NCI-H2029 (cell line): Measurements from ENCODE around the gene TMEM44.
"Not testable (repeated sequence)": the region's sequence is repeated elsewhere in the genome, so short reads cannot be mapped to it uniquely, and the experiment has no call there.

Source experiments
- DNase-seq: peaks from one replicate; lab custom pipeline; 2025; lab: John Stamatoyannopoulos, UW

Gene TMEM44

DNA sequence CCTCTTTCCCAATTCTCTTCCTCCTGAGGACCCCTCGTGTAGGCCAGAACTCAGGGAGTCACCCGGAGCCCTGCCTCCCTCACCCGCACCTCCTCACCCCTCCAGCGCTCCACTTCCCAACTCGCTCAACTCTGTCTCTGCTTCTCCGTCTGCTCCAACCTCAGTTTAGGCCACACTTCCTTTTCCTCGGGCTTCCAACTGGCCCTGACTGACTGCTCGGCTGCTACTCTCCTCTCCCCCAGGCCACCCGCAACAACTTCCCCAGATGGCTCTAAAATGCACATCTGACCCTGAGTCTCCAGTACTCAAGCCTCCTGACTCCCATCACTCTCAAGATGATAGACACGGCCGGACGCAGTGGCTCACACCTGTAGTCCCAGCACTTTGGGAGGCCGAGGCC is 23.6 kb downstream of the TMEM44 start:
- DNase-seq, result no peak

GRCh38 chr3:194608981-194609380 is 24.2 kb downstream of the TMEM44 start:
- DNase-seq, result no peak

- peak; percentile 62 for DNase-seq
Measured at GRCh38 chr3:194607592-194608389, 25.4 kb downstream of the TMEM44 start.

- peak; percentile 17 for DNase-seq
Measured at GRCh38 chr3:194606941-194607340, 26.3 kb downstream of the TMEM44 start.

- no peak for DNase-seq
Measured at GRCh38 chr3:194606163-194606562, 27.1 kb downstream of the TMEM44 start.

DNA sequence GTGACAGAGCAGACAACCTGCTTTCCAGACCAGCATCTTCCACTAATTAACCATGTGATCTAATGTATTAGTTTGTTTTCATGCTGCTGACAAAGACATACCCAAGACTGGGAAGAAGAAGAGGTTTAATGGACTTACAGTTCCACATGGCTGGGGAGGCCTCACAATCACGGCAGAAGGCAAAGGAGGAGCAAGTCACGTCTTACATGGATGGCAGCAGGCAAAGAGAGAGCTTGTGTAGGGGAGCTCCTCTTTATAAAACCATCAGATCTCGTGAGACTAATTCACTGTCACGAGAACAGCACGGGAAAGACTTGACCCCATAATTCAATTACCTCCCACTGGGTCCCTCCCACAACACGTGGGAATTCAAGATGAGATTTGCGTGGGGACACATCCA is 27.9 kb downstream of the TMEM44 start:
- not testable (repeated sequence) for DNase-seq

GRCh38 chr3:194604837-194605236 is 28.4 kb downstream of the TMEM44 start:
- no peak for DNase-seq

DNA sequence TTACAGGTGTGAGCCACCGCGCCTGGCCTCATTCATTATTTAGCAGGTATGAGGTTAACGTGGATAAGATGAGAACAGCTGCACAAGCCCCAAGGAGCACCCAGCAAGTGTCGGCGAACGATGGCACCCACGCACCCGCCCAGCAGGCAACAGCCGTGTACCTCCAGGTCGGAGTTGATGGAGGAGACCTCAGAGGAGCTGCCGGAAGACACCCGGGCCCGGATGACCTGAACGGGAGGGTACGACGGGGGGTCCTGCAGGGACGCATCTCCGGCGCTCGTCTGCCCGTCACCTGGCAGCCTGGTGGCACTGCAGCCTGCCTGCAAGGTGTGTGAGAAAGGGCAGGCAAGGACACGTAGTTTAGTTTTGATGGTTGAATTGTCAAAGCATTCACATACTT is 29.1 kb downstream of the TMEM44 start:
- DNase-seq, result no peak

DNA sequence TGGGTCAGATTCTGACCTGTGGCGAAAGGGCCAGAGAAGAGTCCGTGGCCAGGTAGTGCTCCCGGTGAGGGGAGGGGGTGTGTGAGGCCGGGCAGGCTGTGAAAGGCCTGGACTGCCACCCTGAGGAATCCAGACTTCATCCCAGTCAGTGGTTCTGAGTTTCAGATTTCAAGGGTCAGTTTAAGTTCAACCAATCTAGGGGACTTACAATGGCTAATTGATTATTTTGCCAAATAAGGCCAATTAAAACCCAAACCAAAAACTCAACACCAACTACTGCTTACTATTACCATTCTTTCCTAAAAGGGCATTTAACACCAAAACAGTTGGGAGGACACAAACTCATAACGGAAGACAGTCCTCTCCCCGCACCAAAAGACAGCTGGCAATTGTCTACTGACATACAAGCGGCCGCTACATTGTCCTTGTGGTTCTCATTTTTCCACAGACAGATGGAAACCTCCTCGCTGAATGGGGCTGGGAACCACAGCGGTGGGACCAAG is 30.5 kb downstream of the TMEM44 start:
- DNase-seq, result no peak

GRCh38 chr3:194598771-194599557 is 34.3 kb downstream of the TMEM44 start:
- no peak for DNase-seq

- DNase-seq, result no peak
Measured at GRCh38 chr3:194596906-194597305, 36.3 kb downstream of the TMEM44 start.

DNA sequence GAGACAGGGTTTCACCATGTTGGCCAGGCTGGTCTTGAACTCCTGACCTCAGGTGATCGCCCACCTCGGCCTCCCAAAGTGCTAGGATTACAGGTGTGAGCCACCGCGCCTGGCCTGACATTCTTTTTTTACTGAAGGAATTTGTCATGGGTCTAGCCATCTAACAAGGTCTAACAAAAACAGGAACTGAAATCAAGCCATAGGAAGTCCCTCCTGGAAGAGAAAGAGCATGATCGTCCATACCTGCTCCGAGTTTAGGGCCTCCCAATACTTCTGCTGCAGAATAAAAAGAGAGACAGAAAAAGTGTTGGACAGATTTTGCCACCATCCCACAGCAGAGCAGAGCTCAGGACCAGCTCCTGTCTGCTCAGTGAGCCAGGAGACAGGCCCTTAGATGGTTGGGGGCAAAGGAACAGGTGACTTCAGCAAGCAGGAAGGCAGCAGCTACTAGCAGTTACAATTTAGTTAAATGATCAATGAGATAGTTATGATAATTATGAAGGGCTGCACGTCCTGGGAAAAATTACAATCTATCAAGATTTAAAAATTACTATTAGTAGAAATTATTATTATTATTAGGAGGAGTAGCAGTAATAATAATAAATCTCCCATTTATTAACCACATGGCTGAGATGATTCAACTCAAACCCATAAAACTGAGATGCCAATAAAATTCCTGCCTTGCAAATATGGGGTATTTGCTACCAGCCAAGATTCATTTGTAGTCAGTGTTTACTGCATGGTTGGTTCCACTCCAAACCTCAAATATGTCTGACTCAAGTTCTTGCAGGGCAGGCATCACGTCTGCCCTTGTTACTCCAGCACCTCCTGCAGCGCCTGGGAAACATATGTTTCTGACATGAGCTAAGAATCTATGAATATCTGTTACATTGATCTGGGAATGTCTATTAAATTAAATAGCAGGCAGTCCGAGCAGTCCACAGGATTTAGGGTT is 40.1 kb downstream of the TMEM44 start:
- peak; percentile 18 for DNase-seq

DNA sequence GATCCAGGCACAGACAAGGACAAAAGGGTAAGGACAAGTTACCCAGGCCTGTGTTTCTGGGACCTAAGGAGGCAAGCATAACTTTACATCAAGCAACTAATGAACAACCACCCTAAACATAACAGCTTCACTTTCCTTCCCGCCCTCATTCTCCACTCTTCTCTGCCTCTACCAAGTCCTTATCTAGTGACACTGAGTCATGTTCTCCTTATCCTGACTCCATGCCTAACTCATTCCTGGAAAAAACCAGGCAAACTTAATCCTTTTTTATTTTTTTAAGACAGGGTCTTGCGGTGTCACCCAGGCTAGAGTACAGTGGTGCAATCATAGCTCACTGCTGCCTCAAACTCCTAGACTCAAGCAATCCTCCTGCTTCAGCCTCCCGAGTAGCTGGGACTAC is 44.5 kb downstream of the TMEM44 start:
- DNase-seq, result no peak

DNA sequence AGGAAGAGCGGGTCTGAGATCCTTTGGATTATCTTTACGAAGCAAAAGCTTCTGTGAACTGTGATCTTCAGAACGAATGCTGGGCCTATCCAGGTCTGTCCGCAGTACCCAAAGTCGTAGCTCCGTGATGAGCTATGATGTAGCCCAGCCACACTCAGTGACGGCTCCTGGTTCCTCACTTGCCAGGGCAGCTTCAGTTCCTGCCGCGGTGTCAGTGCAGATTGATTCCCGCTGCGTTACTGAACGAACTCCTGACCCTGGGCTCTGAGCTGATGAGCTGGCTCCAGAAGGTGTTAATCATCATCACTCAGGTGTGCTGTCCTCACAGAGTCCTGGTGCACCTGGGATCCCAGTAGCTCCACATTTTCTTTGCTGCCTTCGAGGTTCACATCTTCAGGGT is 45.0 kb downstream of the TMEM44 start:
- DNase-seq, result no peak

DNA sequence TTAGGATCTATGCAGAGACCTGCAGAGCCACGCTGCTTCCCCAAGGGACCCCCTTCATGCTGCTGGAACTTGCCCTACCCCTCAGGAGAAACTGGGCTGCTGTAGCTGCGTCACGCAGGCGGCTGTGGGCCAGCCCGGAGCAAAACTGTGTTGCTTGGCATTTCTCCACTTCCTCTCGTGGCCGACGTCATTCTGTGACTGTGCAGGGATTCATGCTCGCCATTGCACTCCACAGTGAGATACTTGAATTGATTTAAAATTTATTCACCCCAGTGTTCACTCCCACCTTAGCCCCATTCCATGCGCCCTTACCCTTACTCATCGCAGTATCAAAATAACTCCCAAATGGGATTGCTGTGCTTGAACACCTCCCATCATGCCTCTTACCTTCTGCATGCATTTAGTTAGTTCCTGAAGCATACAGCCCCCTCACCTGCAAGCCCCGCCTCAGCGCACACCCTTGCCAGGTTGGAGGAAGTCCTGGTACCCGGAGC is 45.7 kb downstream of the TMEM44 start:
- DNase-seq, result no peak

GRCh38 chr3:194586836-194587235 is 46.4 kb downstream of the TMEM44 start:
- DNase-seq, result no peak

DNA sequence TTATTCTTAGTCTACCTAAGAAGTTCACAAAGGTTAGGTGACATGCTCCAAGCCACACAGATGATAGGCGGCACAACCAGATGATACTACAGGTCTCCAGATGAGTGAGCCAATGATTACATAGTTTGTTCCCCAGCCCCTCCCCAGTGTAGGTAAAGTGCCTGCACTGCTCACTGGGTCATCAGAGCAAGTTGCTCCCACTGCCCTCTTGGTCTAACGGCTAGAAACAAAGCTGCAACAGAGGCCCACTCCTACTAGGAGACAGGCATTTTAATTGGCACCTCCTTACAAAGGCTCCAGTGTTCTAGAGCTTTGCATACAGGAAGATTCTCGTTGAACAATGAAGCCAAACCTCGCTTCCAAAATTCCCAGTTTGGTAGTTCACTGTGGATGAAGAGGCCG is 47.3 kb downstream of the TMEM44 start:
- DNase-seq, result no peak

GRCh38 chr3:194584866-194585265 is 48.4 kb downstream of the TMEM44 start:
- no peak for DNase-seq

DNA sequence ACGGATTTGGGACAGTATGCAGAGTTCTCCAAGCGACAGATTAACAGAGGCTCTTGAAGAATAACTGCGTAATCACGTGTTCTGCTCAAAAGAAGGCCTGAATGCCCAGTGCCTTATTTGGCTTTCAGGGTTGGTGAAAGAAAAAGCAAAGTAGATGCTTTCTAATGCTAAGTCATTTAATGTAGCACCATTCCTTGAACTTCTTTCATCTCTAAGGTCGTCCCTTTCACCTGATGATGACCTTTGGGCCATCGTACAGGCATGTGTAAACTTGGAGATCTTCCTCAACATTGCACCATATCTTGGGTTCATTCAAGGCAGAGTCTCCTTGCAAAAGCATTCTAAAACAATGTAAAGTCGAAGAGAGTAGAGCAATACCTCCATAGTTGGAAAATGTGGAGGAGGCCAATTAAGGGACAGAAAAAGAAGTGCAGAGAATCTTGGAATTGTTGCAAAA is 48.9 kb downstream of the TMEM44 start:
- no peak for DNase-seq

DNA sequence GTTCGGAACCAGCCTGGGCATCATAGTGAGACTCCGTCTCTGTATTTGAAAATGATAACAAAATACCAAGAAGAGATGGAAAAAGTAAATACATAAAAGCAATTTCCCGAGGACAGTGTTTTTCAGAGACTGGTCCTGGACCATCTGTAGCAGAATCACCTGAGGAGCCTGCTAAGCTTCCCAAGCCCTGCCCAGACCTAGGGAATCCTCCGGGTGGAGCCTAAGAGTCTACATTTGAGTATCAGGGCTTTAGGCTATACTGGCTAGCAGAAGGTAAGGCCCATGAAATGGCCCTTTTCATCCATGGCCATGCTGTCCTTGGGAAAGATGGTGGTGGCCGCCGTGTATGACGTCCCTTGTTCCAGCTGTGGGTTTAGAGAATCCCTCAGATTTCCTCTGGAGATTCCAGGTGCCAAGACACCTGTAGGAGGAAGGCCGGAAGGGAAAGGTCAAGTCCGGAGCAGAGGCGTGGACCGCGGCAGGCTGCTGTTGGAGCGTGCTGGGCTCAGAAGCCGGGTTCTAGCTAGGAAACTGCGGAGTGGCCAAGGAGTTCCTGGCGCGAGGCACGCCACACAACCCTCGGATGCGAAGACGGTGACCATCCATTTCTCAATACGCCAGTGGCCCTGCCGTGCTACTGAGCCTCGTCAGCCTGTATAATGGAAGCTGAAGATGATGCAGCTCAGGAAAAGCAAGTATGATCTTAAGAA is 50.9 kb downstream of the TMEM44 start:
- no peak for DNase-seq

DNA sequence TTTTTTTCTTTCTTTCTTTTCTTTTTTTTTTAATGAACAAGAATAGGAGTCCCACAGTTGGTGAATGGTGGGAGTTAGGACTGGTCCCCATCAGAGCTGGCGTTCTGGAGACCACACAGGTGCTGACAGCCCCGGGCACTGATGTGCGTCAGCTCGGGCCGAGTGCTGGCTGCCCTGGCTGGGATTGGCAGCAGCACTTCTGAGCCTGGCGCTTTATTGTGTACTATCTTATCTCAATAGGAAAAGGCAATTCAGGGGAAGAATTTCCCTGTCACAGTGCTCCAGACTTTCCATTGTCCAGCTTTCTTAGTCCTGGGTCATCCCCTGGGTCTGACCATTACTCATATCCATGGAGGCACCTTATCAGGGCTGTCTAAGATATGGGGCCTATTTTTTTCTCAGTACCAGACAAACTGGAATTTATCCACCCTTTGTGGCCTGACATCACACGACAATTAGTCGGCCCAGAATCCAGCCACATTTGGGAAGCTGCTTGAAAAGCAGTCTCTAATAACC is 54.1 kb downstream of the TMEM44 start:
- no peak for DNase-seq
